ENCODE data around the gene TANGO6. TPM values are rescaled to one million over a fixed set of nuclear protein-coding genes. Genes with fewer than 3 reads are reported as not detected.
A peak's percentile ranks its signal among the peaks of the same experiment; 100 is the strongest.

Gene TANGO6
- total and polyA plus RNA-seq, 10 of the 15 experiments (the other 5 are each of a cell fraction or from before 2014, with no cell fraction given) = 1.1 to 20.6 (median 11.0) TPM

GRCh38 chr16:69131839-69132423 lies 288.6 kb downstream of the TANGO6 start:
- in situ Hi-C loops (cut with MboI) (no loop called here), intact Hi-C loops (cut with micrococcal nuclease; ENCODE audit: unreplicated experiment) (no loop called here)
- no peaks in the 10 kb centered on the region; a peak in 1 of 4 replicates for H3K36me3 ChIP-seq (ENCODE audit: control insufficient read depth in 2 of 2, insufficient read depth in 2 of 2, low read length in 1 of 2)
- ChIA-PET CTCF (interaction anchor here (0.5 to 2.5 kb wide), 5 partner anchors 9 to 610 kb away, joined by 3 to 15 read pairs (median 4); no protein-coding TSS in a partner anchor), POLR2A (interaction anchor here (0.9 to 1.7 kb wide), 3 partner anchors 18 to 206 kb away, joined by 3 to 5 read pairs (median 4); no protein-coding TSS in a partner anchor), RAD21 (ENCODE audit: unreplicated experiment) (interaction anchor here (0.6 to 1.5 kb wide), 2 partner anchors 18 to 180 kb away, joined by 4 read pairs; partner anchors contain the start of gene VPS4A), SMC1A (ENCODE audit: uncharacterized antibody, unreplicated experiment) (interaction anchor here (0.6 kb wide), 1 partner anchor 305 kb away, joined by 4 read pairs; no protein-coding TSS in a partner anchor)
- under 1% methylated on average over 19 of the region's 53 CpGs for WGBS (ENCODE audit: insufficient coverage, insufficient replicate concordance, low lambda C conversion rate, missing lambda C conversion rate)
- H3K4me1 ChIP-seq (ENCODE audit: control insufficient read depth, insufficient read depth, low read length) = peaks cover 2% of the 10 kb centered on the region; the same call in 1 of the 2 replicates
- peak overlapping the region; percentile 96 for H3K27ac ChIP-seq (ENCODE audit: control insufficient read depth, insufficient read depth)
- 0 out of 2 replicates have a peak overlapping the region, but pooled peaks have one; percentile 35 for H3K4me2 ChIP-seq (ENCODE audit: control insufficient read depth, insufficient read depth)
- peaks cover 78% of the 10 kb centered on the region for H3K79me2 ChIP-seq (ENCODE audit: control insufficient read depth, insufficient read depth, low read length)
- BruUV-seq (replicated peaks) = no TSS peak
- no peaks in the 10 kb centered on the region for H3K9me3 ChIP-seq (replicated peaks; ENCODE audit: control insufficient read depth, insufficient read depth, low read length)
- H3K27me3 ChIP-seq (replicated peaks in 1 of 2; ENCODE audit: control insufficient read depth in 2 of 2, insufficient read depth in 2 of 2, low read length in 1 of 2) = no peaks in the 10 kb centered on the region
- DNase-seq (ENCODE audit: low read depth, low spot score) = peak; percentile 24
- peak overlapping the region; percentile 95 for H3K4me3 ChIP-seq
- FAIRE-seq = no peak
- H4K20me1 ChIP-seq (ENCODE audit: control insufficient read depth, insufficient read depth) = no peaks in the 10 kb centered on the region
- peak overlapping the region; percentile 87 for H3K9ac ChIP-seq (ENCODE audit: control insufficient read depth, insufficient read depth, low read length)
- peak; percentile 61 for ATAC-seq
- H2AFZ ChIP-seq (ENCODE audit: control insufficient read depth, low read depth, low read length) = peak overlapping the region; percentile 45
- TF ChIP-seq MYC (IDR thresholded peaks at IDR 0.05; ENCODE audit: insufficient read depth, insufficient read length, insufficient replicate concordance, low read length, severe bottlenecking) (no peak), RFX5 (IDR thresholded peaks at IDR 0.05; ENCODE audit: low read depth, low read length) (no peak), NR2F1 (conservative IDR thresholded peaks at IDR 0.05) (no peak), ZNF207 (IDR thresholded peaks at IDR 0.05; ENCODE audit: borderline replicate concordance) (0 out of 2 replicates have a peak, but pooled peaks have one; percentile 28), CHD2 (IDR thresholded peaks at IDR 0.05; ENCODE audit: borderline replicate concordance, low read depth, low read length) (no peak), RAD51 (IDR thresholded peaks at IDR 0.05) (no peak), BRCA1 (IDR thresholded peaks at IDR 0.05; ENCODE audit: low read depth, low read length) (no peak), ATF3 (IDR thresholded peaks at IDR 0.05; ENCODE audit: borderline replicate concordance, extremely low read depth, low read depth, low read length) (no peak), FOS (IDR thresholded peaks at IDR 0.05; ENCODE audit: borderline replicate concordance, extremely low read depth, insufficient read length) (no peak), POLR2A (IDR thresholded peaks at IDR 0.05; ENCODE audit: low read depth, low read length) (no peak), STAT3 (IDR thresholded peaks at IDR 0.05; ENCODE audit: low read depth, low read length) (no peak), TARDBP (IDR thresholded peaks at IDR 0.05; ENCODE audit: borderline replicate concordance) (no peak), CHD4 (IDR thresholded peaks at IDR 0.05) (no peak), CBX5 (IDR thresholded peaks at IDR 0.05; ENCODE audit: low read depth) (no peak), KLF5 (IDR thresholded peaks at IDR 0.05; ENCODE audit: partially characterized antibody) (no peak), PAX5 (IDR thresholded peaks at IDR 0.05; ENCODE audit: borderline replicate concordance, low read depth, low read length) (no peak), ZBED1 (IDR thresholded peaks at IDR 0.05; ENCODE audit: borderline replicate concordance) (no peak), RCOR1 (conservative IDR thresholded peaks at IDR 0.05; ENCODE audit: low read depth, low read length) (no peak), CREM (IDR thresholded peaks at IDR 0.05; ENCODE audit: low read depth) (no peak)
- TF ChIP-seq, protein P1, sequence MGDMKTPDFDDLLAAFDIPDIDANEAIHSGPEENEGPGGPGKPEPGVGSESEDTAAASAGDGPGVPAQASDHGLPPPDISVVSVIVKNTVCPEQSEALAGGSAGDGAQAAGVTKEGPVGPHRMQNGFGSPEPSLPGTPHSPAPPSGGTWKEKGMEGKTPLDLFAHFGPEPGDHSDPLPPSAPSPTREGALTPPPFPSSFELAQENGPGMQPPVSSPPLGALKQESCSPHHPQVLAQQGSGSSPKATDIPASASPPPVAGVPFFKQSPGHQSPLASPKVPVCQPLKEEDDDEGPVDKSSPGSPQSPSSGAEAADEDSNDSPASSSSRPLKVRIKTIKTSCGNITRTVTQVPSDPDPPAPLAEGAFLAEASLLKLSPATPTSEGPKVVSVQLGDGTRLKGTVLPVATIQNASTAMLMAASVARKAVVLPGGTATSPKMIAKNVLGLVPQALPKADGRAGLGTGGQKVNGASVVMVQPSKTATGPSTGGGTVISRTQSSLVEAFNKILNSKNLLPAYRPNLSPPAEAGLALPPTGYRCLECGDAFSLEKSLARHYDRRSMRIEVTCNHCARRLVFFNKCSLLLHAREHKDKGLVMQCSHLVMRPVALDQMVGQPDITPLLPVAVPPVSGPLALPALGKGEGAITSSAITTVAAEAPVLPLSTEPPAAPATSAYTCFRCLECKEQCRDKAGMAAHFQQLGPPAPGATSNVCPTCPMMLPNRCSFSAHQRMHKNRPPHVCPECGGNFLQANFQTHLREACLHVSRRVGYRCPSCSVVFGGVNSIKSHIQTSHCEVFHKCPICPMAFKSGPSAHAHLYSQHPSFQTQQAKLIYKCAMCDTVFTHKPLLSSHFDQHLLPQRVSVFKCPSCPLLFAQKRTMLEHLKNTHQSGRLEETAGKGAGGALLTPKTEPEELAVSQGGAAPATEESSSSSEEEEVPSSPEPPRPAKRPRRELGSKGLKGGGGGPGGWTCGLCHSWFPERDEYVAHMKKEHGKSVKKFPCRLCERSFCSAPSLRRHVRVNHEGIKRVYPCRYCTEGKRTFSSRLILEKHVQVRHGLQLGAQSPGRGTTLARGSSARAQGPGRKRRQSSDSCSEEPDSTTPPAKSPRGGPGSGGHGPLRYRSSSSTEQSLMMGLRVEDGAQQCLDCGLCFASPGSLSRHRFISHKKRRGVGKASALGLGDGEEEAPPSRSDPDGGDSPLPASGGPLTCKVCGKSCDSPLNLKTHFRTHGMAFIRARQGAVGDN (IDR thresholded peaks at IDR 0.05) = no peak
- TF ChIP-seq, protein P2, sequence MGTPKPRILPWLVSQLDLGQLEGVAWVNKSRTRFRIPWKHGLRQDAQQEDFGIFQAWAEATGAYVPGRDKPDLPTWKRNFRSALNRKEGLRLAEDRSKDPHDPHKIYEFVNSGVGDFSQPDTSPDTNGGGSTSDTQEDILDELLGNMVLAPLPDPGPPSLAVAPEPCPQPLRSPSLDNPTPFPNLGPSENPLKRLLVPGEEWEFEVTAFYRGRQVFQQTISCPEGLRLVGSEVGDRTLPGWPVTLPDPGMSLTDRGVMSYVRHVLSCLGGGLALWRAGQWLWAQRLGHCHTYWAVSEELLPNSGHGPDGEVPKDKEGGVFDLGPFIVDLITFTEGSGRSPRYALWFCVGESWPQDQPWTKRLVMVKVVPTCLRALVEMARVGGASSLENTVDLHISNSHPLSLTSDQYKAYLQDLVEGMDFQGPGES (IDR thresholded peaks at IDR 0.05) = no peak
